GM13976 (cell line): ENCODE measurements around the gene OVOL1.

Experiments
- DNase-seq: peaks from one replicate; pipeline ENCODE4 v3.0.0; 2012; ENCODE audit warnings: low spot score
- CTCF ChIP-seq: IDR thresholded peaks from 2 replicates; pipeline ENCODE4 v1.5.1; 2012; ENCODE audit warnings: borderline replicate concordance, mild to moderate bottlenecking; ENCODE audit not compliant: insufficient read depth; ENCODE audit errors: extremely low read depth, missing control alignments, control extremely low read depth
- in situ Hi-C: fragments of 300-500 bp; cut with MboI; formaldehyde crosslinking; loops from one replicate; pipeline ENCODE4 v1.12.0; 2022; ENCODE audit warnings: low sequenced_read_pairs, mixed read lengths, inconsistent platforms; ENCODE audit not compliant: unreplicated experiment

Gene OVOL1

DNA sequence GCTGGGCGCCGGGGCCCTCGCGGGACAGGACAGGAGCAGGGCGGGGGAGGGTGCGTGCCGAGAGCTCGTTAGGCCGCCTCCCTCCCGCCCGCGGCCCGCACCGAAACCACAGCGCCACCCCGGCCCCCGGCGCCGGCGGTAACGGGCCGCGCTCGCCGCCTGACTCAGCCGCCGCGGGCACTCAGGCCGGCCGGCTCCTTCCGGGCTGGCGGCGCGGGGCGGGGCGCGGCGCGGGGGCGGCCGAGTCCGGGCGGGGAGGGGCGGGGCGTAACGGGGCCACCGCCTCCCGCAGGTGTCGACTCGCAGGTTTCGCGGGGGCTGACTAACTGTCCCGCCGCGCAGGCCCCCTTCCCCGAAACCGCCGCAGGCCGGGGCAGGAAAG is 6.1 kb upstream of the OVOL1 start, which contains the start of gene AP5B1:
AP5B1 (minus strand) TSS at position 207 of the 382 bp plus-strand sequence. CDS start 385 bp downstream, outside the sequence.
- in situ Hi-C loops, result no loop called here
- peak; percentile 92 for DNase-seq
- TF ChIP-seq CTCF, result peak; percentile 10

DNA sequence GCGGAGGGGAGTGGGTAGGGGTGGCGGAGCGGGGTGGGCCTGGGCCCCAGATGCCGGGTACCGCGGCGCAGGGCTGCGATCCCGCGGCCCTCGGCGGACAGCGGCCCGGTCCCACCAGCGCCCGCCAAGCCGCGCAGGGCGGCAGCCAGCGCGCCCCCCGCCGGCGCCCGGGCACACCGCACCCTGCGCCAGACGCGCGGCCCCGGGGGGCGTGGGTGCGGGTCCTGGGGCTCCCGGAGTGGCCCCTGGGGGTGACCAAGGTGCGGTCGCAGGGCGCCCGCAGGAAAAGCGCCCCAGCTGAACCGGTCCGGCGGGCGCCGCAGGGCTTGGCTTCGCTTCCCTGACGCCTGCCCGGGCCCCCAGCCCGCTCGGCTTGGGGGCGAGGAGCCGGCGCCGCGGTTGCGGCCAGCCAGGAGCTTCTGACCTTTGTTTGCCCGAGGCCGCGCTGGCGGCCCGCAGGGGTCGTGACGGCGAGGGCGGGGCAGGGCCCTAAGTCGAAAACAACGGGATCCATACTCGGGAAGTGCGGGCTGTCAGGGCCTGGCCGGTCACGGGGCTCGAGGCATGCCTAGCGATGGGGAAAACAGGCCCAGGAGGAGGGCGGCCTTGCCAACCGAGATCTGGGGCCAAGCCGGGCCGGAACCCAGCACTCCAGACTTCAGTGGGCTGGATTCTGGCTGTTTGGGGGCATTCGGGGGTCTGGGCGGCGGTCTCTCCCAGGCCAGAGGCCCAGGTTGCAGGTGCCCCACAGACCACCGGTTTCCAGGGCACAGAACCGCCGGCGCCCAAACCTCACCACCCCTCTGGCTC is 5.5 kb upstream of the OVOL1 start:
- no peak for DNase-seq
- peak; percentile 57 for TF ChIP-seq CTCF
- in situ Hi-C loops, result no loop called here

GRCh38 chr11:65781962-65782815 is 4.7 kb upstream of the OVOL1 start:
- DNase-seq, result peak; percentile 36
- no peak for TF ChIP-seq CTCF
- in situ Hi-C loops, result no loop called here

- peak; percentile 30 for DNase-seq
- in situ Hi-C loops, result no loop called here
Measured at GRCh38 chr11:65782816-65783228, 4.0 kb upstream of the OVOL1 start.

DNA sequence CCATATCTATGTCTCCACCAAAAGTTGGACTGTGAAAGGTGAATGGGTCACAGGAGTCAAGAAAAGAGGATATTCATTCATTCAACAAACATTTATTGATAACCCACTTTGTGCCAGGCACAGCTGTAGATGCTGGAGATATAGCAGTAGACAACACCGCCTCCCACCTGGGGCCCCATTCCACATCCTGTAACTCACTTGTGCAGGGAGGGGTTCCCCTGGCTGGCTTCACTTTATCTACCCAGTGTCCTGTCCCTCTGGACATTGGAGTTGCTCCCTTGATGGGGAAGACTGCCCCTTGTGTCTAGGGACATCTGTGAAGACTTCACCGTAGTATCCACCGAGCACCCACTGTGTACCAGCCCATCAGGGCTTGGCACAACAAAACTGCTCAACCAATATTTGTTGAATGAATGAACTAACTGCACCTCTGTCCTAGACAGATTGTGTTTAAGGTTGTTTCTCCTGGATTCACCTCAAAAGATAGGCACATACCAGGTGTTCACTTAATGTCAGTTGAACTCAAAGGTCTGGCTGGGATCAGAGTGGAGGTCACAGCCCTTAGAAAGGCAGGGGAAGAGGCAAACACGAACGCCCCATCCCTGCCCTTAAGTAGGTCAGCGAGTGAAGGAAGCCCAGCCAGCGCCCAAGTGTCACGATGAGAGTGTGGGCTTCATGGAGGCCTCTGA is 1.4 kb upstream of the OVOL1 start:
- no peak for TF ChIP-seq CTCF
- in situ Hi-C loops, result no loop called here
- no peak for DNase-seq

More at GRCh38 chr11:65782816-65783228, 4.0 kb upstream of the OVOL1 start:
- no peak for TF ChIP-seq CTCF
